GM21786 (cell line): ENCODE measurements around the gene SELENOS.

ENCODE experiments used
- ATAC-seq: cut with Tn5 transposase; IDR thresholded peaks from one replicate; pipeline ENCODE4 v1.9.1; 2021; ENCODE audit not compliant: unreplicated experiment

Gene SELENOS

GRCh38 chr15:101251830-101252820 lies 25.2 kb downstream of the SELENOS start, which contains the start of gene CHSY1:
Gene CHSY1 (minus strand): TSS chr15:101252048. CDS start chr15:101251456, 592 bp downstream.
- ATAC-seq: peak; percentile 63

DNA sequence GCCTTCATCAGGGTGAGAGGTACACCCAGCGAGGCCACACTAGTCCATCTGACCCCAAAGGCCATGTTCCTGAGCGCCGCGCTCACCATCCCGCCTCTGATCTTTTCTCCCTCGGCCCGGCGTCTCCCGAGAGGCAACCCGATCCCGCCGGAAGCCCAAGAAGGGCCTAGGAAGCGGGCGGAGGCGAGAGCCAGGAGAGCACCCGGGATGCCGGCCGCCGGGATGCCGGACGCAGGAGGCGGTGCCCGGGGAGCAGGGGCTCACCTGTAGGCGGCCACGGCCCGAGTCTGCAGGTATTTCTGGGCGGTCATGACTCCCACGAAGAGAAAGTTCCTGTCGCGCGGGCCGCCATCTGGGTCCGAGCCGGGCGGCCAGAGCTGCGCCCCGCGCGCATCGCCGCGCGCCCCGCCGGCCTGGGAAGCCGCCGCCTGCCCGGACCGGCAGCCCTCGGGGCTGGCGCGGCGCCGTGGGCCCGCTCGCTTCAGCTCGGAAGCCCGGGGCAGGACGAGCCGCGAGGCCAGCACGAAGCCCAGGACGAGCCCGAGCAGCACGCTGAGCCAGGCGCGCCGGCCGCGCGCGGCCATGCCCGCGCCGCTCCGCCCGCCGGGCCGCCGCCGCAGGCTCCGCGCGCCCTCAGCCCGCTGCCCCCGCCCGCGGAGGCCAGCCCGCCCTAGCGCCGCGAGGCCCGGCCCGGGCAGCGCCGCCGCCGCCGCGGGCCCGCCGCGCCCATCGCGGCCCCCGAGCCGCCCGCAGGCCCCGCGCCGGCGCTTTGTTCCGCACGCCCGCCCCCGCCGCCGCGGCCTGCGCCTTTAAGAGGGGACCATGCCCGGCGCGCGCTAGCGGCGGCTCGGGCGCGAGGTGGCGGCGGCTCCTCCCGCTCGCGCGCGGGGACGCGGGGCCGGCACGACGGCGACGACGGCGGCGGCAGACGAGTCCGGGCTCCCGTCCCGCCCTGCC lies 26.1 kb downstream of the SELENOS start:
- ATAC-seq: peak; percentile 27

GRCh38 chr15:101250341-101250831 lies 26.9 kb downstream of the SELENOS start:
- ATAC-seq: no peak

DNA sequence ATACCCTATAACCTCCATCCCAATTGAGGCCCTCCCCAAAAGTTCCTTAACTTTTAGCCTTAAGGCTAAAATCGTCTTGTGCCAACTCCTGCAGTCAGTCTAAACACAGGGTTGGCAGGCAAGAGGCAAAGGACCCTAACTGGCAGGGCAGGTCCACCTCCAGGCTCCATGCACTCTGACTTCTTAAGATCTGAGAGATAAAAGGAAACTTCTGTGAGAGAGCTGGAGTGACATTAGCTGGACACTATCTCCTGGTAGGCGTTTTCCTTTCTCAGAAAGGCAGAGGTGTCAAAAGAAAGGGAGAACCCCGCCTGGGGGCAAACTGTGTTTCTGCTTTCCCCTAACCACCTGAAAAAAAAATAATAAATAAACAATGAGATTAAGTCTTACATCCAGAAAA lies 29.0 kb downstream of the SELENOS start:
- ATAC-seq: no peak

GRCh38 chr15:101246824-101247745 lies 30.2 kb downstream of the SELENOS start:
- no peak for ATAC-seq

- no peak for ATAC-seq
These were observed 30.9 kb downstream of the SELENOS start for GRCh38 chr15:101246391-101246790.

GRCh38 chr15:101244889-101245668 lies 32.2 kb downstream of the SELENOS start:
- no peak for ATAC-seq

GRCh38 chr15:101244036-101244781 lies 33.1 kb downstream of the SELENOS start:
- no peak for ATAC-seq

DNA sequence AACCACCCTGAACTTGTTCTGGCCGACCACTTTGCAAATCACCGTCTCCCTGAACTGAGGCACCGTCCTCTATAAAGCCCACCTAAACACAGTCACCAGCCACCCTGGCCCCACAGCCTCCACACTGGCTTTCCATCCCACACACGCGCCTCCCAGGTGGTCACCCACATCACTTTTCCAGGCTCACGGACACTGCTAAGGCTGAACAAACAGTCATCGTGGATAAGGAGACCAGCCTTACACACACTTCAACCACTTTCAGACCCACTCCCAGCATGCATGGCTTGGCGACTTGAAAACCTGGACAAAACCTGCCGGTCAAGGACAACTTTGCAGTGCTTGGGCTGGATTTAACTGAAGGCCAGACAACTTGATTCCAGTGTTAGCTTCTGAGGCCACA lies 33.9 kb downstream of the SELENOS start:
- no peak for ATAC-seq

DNA sequence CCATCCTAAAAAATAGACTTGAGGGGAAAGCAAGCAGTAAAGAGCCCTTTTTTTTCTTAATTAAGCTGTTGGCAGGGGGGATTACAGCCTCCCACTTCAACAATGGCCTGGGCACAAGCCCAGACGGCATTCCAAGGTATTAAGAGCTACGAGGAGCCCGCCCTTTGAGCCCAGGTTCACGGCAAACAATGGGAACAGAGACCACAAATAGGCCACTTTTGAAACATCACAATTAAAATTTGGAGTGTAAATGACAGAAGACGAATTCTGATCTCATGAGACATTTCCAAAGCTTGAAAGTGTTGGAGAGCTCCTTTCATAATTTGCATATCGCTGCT lies 34.3 kb downstream of the SELENOS start:
- ATAC-seq: no peak

GRCh38 chr15:101242160-101242998 lies 34.9 kb downstream of the SELENOS start:
- ATAC-seq: peak; percentile 75

GRCh38 chr15:101240358-101240757 lies 36.9 kb downstream of the SELENOS start:
- no peak for ATAC-seq

DNA sequence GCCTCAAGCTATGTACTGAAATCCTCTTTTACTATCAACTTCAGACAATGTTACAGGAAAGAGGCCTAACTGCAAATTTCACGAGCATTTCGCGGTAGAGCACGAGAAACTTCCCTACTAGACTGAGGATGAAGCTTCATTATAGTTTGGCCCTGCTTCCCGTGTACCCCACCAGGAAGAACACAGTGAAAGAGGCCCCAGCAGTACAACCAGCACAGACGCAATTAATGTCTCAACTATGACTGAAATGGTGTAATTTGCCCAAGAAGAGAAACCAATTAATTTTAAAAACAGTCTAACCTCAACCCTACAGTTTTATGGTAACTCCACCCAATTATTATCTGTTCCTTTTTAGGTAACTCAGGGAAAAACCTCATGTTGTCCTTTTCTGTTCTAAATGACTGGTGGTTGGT lies 37.6 kb downstream of the SELENOS start:
- ATAC-seq: no peak

DNA sequence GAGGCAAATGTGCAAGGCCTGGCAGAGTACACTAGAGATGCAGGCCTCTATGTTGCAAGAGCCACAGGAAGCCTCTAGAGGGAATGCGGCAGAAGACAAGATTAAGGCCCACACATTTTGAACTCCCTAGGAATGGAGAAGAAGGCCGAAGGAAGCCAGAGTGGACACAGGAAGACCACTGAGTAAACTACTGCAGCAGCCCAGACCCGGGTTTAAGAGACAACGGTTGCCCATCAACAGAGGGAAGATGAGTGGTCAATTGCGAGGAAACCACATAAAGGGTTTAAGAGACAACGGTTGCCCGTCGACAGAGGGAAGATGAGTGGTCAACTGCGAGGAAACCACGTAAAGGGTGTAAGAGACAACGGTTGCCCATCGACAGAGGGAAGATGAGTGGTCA lies 40.0 kb downstream of the SELENOS start:
- ATAC-seq: no peak

DNA sequence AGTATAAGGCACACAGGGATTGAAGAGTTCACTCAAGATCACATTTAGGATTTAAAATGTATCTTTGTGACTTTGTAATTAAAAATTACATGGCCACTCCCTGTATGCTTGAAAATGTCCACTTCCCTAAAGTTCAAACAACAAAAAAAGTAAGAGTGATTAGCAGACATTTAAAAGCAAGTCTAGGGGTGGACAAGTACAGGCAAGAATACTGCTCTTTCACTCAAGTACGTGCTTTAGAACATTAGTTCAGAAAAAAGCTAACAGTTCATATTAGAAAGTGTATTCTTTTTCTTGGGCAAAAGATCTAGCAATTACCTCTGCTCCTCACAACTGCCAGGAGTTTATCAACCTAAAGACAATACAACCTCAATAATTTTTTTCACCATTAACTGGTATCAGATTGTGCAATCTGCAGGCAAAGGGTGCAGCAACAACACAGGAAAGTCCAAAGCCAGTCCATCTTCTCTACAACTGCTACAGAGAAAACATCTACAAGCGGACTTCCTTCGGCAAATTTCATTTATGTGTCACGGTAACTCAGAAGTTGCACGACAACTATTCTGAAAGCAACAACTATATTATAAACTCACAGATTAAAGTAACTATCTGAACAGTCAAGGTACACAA lies 43.5 kb downstream of the SELENOS start:
- no peak for ATAC-seq

- ATAC-seq: no peak
These were observed 44.6 kb downstream of the SELENOS start for GRCh38 chr15:101232677-101233076.

DNA sequence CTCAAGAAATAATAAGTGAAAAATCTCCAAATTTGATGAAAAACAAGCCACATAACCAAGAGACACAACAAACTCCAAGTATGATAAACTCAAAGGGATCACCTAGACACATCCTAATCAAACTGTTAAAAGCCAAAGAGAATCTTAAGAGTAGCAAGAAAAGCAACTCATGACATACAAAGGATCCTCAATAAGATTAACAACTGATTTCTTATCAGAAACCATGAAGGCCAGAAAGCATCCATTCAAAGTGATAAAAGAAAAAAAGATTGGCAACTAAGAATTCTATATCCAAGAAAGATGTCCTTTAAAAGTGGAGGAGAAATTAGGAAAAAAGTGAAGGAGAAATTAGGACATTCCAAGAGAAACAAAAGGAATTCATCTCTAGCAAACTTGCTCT lies 49.0 kb downstream of the SELENOS start:
- no peak for ATAC-seq
